H1 (cell line): Measurements from ENCODE around the gene SCO1. TPM values are rescaled to one million over a fixed set of nuclear protein-coding genes. Genes with fewer than 3 reads are reported as not detected.

Source experiments
- CTCF ChIA-PET: fragments of 300-600 bp; sonication (Branson Sonifier 250); formaldehyde crosslinking; loops from one replicate; lab custom pipeline; 2021; ENCODE audit not compliant: partially characterized antibody; lab: Charles Lee
- POLR2A ChIA-PET: fragments of 300-600 bp; sonication (Branson Sonifier 250); formaldehyde crosslinking; loops from one replicate; lab custom pipeline; 2021; ENCODE audit warnings: inconsistent platforms; ENCODE audit not compliant: partially characterized antibody; lab: Charles Lee
- DNase-seq, 2 experiments: peaks; one replicate each; pipeline versions ENCODE4 v3.0.0 to v3.0.0-alpha.2; 2010 to 2022; ENCODE audit warnings: low spot score in 2 of 2, low read depth in 1 of 2, mixed read lengths in 1 of 2
- FAIRE-seq: peaks from 2 replicates; lab custom pipeline; 2011; peaks lifted over from hg19 to GRCh38; lab: Jason Lieb, UNC
- H2AFZ ChIP-seq: 2 replicates; pipeline ENCODE4 v1.8.1; 2012; ENCODE audit warnings: low read length, inconsistent platforms
- H2AK5ac ChIP-seq: 2 replicates; pipeline ENCODE4 v1.6.1; 2013; ENCODE audit warnings: low read depth, low read length
- H2BK120ac ChIP-seq: replicated peaks from 2 replicates; pipeline ENCODE3; 2013; ENCODE audit warnings: low read depth, low read length, inconsistent platforms
- H2BK12ac ChIP-seq: 2 replicates; pipeline ENCODE4 v1.6.1; 2013; ENCODE audit warnings: low read depth, low read length
- H2BK15ac ChIP-seq: 2 replicates; pipeline ENCODE4 v1.6.1; 2013; ENCODE audit warnings: low read length
- H2BK20ac ChIP-seq: 2 replicates; pipeline ENCODE4 v1.6.1; 2013; ENCODE audit warnings: low read length
- H2BK5ac ChIP-seq: 2 replicates; pipeline ENCODE4 v1.6.1; 2013; ENCODE audit warnings: low read depth, low read length
- H3K14ac ChIP-seq: 2 replicates; pipeline ENCODE4 v1.6.1; 2013; ENCODE audit warnings: inconsistent platforms; ENCODE audit not compliant: insufficient read length
- H3K18ac ChIP-seq: 2 replicates; pipeline ENCODE4 v1.6.1; 2013; ENCODE audit warnings: low read length; ENCODE audit errors: extremely low read depth
- H3K23ac ChIP-seq: 2 replicates; pipeline ENCODE4 v1.6.1; 2013; ENCODE audit warnings: inconsistent platforms; ENCODE audit not compliant: insufficient read length
- H3K23me2 ChIP-seq: 2 replicates; pipeline ENCODE4 v1.6.1; 2013; ENCODE audit warnings: low read depth, low read length
- H3K27ac ChIP-seq: 2 replicates; pipeline ENCODE4 v1.6.1; 2011; ENCODE audit warnings: low read depth, low read length, inconsistent platforms
- H3K27me3 ChIP-seq, 4 experiments: replicated peaks in 1 of 4; 1 replicate in 1 of 4; 2 replicates in 3 of 4; pipeline versions ENCODE4 v1.6.1 to v1.8.1; 2011 to 2013; ENCODE audit warnings: low read length in 3 of 4, mild to moderate bottlenecking in 3 of 4, inconsistent platforms in 2 of 4, mixed read lengths in 2 of 4, moderate library complexity in 1 of 4; ENCODE audit not compliant: control insufficient read depth in 3 of 4, insufficient read depth in 3 of 4; ENCODE audit errors: extremely low read depth in 1 of 4
- H3K36me3 ChIP-seq, 4 experiments: 2 replicates each; pipeline versions ENCODE4 v1.6.1 to v1.8.1; 2011 to 2013; ENCODE audit warnings: mild to moderate bottlenecking in 4 of 4, low read length in 3 of 4, moderate library complexity in 2 of 4, control low read depth in 1 of 4, inconsistent platforms in 1 of 4; ENCODE audit not compliant: insufficient read depth in 4 of 4, control insufficient read depth in 2 of 4
- H3K4ac ChIP-seq: replicated peaks from 2 replicates; pipeline ENCODE3; 2013; ENCODE audit warnings: low read length, low read depth, mixed read lengths, inconsistent platforms; ENCODE audit not compliant: insufficient read length
- H3K4me1 ChIP-seq, 4 experiments: replicated peaks in 1 of 4; 1 replicate in 1 of 4; 2 replicates in 3 of 4; pipeline versions ENCODE4 v1.6.1 to v1.8.1; 2011 to 2013; ENCODE audit warnings: low read length in 3 of 4, inconsistent platforms in 2 of 4, mixed read lengths in 1 of 4; ENCODE audit not compliant: insufficient read depth in 4 of 4, control insufficient read depth in 3 of 4
- H3K4me2 ChIP-seq, 2 experiments: 2 replicates each; pipeline versions ENCODE4 v1.6.1 to v1.8.1; 2011 to 2013; ENCODE audit warnings: low read depth in 2 of 2, low read length in 2 of 2, control low read depth in 1 of 2, inconsistent platforms in 1 of 2, mild to moderate bottlenecking in 1 of 2; ENCODE audit not compliant: insufficient read depth in 1 of 2
- H3K4me3 ChIP-seq, 4 experiments: fragments of 200-600, 300-600 bp in 1 of 4; sonication (generic), shearing (Covaris generic), sonication (Bioruptor Twin) in 1 of 4; 2 replicates each; pipeline versions ENCODE4 v1.5.1 to v1.8.1; 2011 to 2016; ENCODE audit warnings: low read length in 4 of 4, low read depth in 3 of 4, control low read depth in 2 of 4, inconsistent platforms in 2 of 4, mild to moderate bottlenecking in 2 of 4, mixed read lengths in 1 of 4, moderate library complexity in 1 of 4; ENCODE audit not compliant: insufficient read depth in 2 of 4; ENCODE audit errors: extremely low read depth in 1 of 4
- H3K56ac ChIP-seq: replicated peaks from 2 replicates; pipeline ENCODE3; 2013; ENCODE audit warnings: low read depth, mild to moderate bottlenecking, mixed read lengths, low read length, inconsistent platforms; ENCODE audit not compliant: insufficient read length
- H3K79me1 ChIP-seq: 2 replicates; pipeline ENCODE4 v1.6.1; 2013; ENCODE audit warnings: low read depth, low read length, control low read depth
- H3K79me2 ChIP-seq, 2 experiments: 2 replicates each; pipeline versions ENCODE4 v1.6.1 to v1.8.1; 2012 to 2013; ENCODE audit warnings: low read length in 2 of 2, mild to moderate bottlenecking in 2 of 2, inconsistent platforms in 1 of 2; ENCODE audit not compliant: insufficient read depth in 2 of 2, control insufficient read depth in 1 of 2
- H3K9ac ChIP-seq, 4 experiments: replicated peaks in 1 of 4; 1 replicate in 1 of 4; 2 replicates in 3 of 4; pipeline versions ENCODE4 v1.6.1 to v1.8.1; 2011 to 2013; ENCODE audit warnings: low read depth in 3 of 4, low read length in 3 of 4, control low read depth in 2 of 4, mild to moderate bottlenecking in 2 of 4, moderate library complexity in 2 of 4, inconsistent platforms in 1 of 4; ENCODE audit errors: extremely low read depth in 1 of 4
- H3K9me3 ChIP-seq, 2 experiments: 2 replicates each; pipeline versions ENCODE4 v1.6.1 to v1.8.1; 2012 to 2013; ENCODE audit warnings: mild to moderate bottlenecking in 2 of 2, moderate library complexity in 2 of 2, control low read depth in 1 of 2, inconsistent platforms in 1 of 2, low read depth in 1 of 2, low read length in 1 of 2, mixed read lengths in 1 of 2; ENCODE audit not compliant: insufficient read depth in 2 of 2
- H4K20me1 ChIP-seq, 2 experiments: replicated peaks in 1 of 2; 2 replicates each; pipeline versions ENCODE3 to v1.8.1; 2011 to 2013; ENCODE audit warnings: inconsistent platforms in 2 of 2, low read length in 2 of 2, mild to moderate bottlenecking in 1 of 2; ENCODE audit not compliant: insufficient read depth in 2 of 2, control insufficient read depth in 1 of 2
- H4K5ac ChIP-seq: 2 replicates; pipeline ENCODE4 v1.6.1; 2013; ENCODE audit warnings: low read length, low read depth, mixed read lengths, inconsistent platforms; ENCODE audit not compliant: insufficient read length
- H4K8ac ChIP-seq: 2 replicates; pipeline ENCODE4 v1.8.0; 2013; ENCODE audit warnings: mild to moderate bottlenecking, moderate library complexity, low read length, inconsistent platforms; ENCODE audit not compliant: insufficient read depth; ENCODE audit errors: extremely low read depth
- H4K91ac ChIP-seq: replicated peaks from 2 replicates; pipeline ENCODE3; 2013; ENCODE audit warnings: low read length, mixed read lengths, inconsistent platforms; ENCODE audit not compliant: insufficient read length
- ATF3 ChIP-seq: IDR thresholded peaks from 2 replicates; pipeline ENCODE4 v1.6.1; 2011; ENCODE audit warnings: low read depth, mild to moderate bottlenecking, low read length; ENCODE audit not compliant: insufficient read depth
- BCL11A ChIP-seq, 2 experiments: IDR thresholded peaks; one replicate each; pipeline ENCODE4 v1.6.1; 2011; ENCODE audit warnings: low read depth in 2 of 2, low read length in 2 of 2, mild to moderate bottlenecking in 2 of 2
- CHD2 ChIP-seq: IDR thresholded peaks from 2 replicates; pipeline ENCODE4 v1.6.1; 2012; ENCODE audit warnings: low read length, improper control_type of control experiment
- CTCF ChIP-seq, 3 experiments: IDR thresholded peaks; 1 replicate in 2 of 3; 2 replicates in 1 of 3; pipeline versions ENCODE4 v1.5.1 to v1.6.1; 2011; ENCODE audit warnings: low read length in 3 of 3, mild to moderate bottlenecking in 3 of 3, inconsistent platforms in 2 of 3, low read depth in 1 of 3, moderate library complexity in 1 of 3; ENCODE audit not compliant: insufficient read depth in 1 of 3; ENCODE audit errors: control extremely low read depth in 1 of 3
- EGR1 ChIP-seq: IDR thresholded peaks from 2 replicates; pipeline ENCODE4 v1.6.1; 2011; ENCODE audit warnings: low read depth, low read length, borderline replicate concordance
- MAFK ChIP-seq: IDR thresholded peaks from 2 replicates; pipeline ENCODE4 v1.6.1; 2012; ENCODE audit warnings: low read depth, mild to moderate bottlenecking, improper control_type of control experiment, low read length
- RBBP5 ChIP-seq: IDR thresholded peaks from 2 replicates; pipeline ENCODE4 v1.7.1; 2012; ENCODE audit warnings: low read depth, mild to moderate bottlenecking, inconsistent platforms, low read length, moderate library complexity, borderline replicate concordance
- RFX5 ChIP-seq: IDR thresholded peaks from 2 replicates; pipeline ENCODE4 v1.6.1; 2011; ENCODE audit warnings: low read depth, low read length, improper control_type of control experiment, borderline replicate concordance
- SAP30 ChIP-seq: fragments of 300-600 bp; sonication (generic); IDR thresholded peaks from 2 replicates; pipeline ENCODE4 v1.7.1; 2012; ENCODE audit warnings: low read length, moderate library complexity, mild to moderate bottlenecking, inconsistent platforms; ENCODE audit not compliant: insufficient read depth, insufficient replicate concordance
- SUZ12 ChIP-seq: fragments of 200-600 bp; sonication (generic); IDR thresholded peaks from 2 replicates; pipeline ENCODE4 v1.6.1; 2012; ENCODE audit warnings: mild to moderate bottlenecking, inconsistent platforms, low read length, moderate library complexity, mixed read lengths
- WGBS, 2 experiments: shearing (Covaris generic) in 1 of 2; methylation state at CpG; one replicate each; pipeline versions ENCODE4 v1.1.6 to v1.1.7; 2013 to 2015; ENCODE audit warnings: low lambda C conversion rate in 2 of 2, mixed read lengths in 2 of 2, inconsistent platforms in 1 of 2, low coverage in 1 of 2, missing lambda C conversion rate in 1 of 2; ENCODE audit not compliant: insufficient replicate concordance in 2 of 2, insufficient coverage in 1 of 2, insufficient read length in 1 of 2; ENCODE audit errors: extremely low coverage in 1 of 2, missing lambda C conversion rate in 1 of 2; 5-methylcytosine and 5-hydroxymethylcytosine counted together
- polyA plus RNA-seq, 7 experiments: library from polyadenylated mRNA; depleted of rRNA in 3 of 7; stranded (reverse) in 5 of 7; unstranded in 2 of 7; fragments of >200 nt in 5 of 7; fragments of 200-250 nt in 2 of 7; gene quantifications; 1 replicate in 5 of 7; 2 replicates in 1 of 7; 4 replicates in 1 of 7; pipeline versions ENCODE4 v1.2.1 to v1.2.3, GENCODE V29; 2011 to 2013; ENCODE audit warnings: missing spikeins in 2 of 7, mixed read lengths in 2 of 7
- total RNA-seq: library from RNA; stranded (reverse); fragmentation: NEBNext Ultra II Directional; extraction: Animal tissue kit (Norgen Biotek cat#: 25700); gene quantifications from 2 replicates; pipeline ENCODE4 v1.2.1, GENCODE V29; 2021

The SCO1 gene
- total and polyA plus RNA-seq, 2 of the 8 experiments (the other 6 are each of a cell fraction or from before 2014, with no cell fraction given): 18.7 to 61.8 TPM

GRCh38 chr17:10702574-10702973, 5.2 kb upstream of the SCO1 start:
- Histone ChIP-seq H2BK120ac (no peak overlapping the region), H2BK12ac (no peak overlapping the region), H3K27ac (no peak overlapping the region), H4K91ac (no peak overlapping the region), H3K79me1 (no peaks in the 10 kb centered on the region), H3K4me2 (no peak overlapping the region), H3K27me3 (no peaks in the 10 kb centered on the region), H2BK20ac (no peak overlapping the region), H3K18ac (no peak overlapping the region), H3K23ac (no peak overlapping the region), H3K36me3 (peaks cover under 1 to 22% (median 14%) of the 10 kb centered on the region in 4 experiments; a peak in 5 of 8 replicates), H2AFZ (no peak overlapping the region), H3K4me1 (no peaks in the 10 kb centered on the region), H2BK5ac (no peak overlapping the region; the same call in 1 of the 2 replicates), H2BK15ac (no peak overlapping the region), H4K20me1 (no peaks in the 10 kb centered on the region), H4K5ac (no peak overlapping the region), H3K4ac (no peak overlapping the region), H3K9ac (no peak overlapping the region), H4K8ac (no peak overlapping the region), H3K9me3 (no peaks in the 10 kb centered on the region), H3K23me2 (no peaks in the 10 kb centered on the region; the same call in 1 of the 2 replicates), H2AK5ac (no peak overlapping the region), H3K56ac (no peak overlapping the region), H3K14ac (no peak overlapping the region), H3K4me3 (no peak overlapping the region), H3K79me2 (peaks cover 0 to 8% of the 10 kb centered on the region in 2 experiments; a peak in 2 of 4 replicates)
- DNase-seq (no peak), FAIRE-seq (no peak)
- WGBS, 2 experiments: 69% methylated on average over 2 of the region's 2 CpGs; no CpG with 5 or more reads in 1 of the 2 experiments
- ChIA-PET POLR2A (no interaction called here), CTCF (interaction anchor here (1.4 to 2.2 kb wide), 3 partner anchors 34 to 72 kb away, joined by 3 to 5 read pairs (median 4); no protein-coding TSS in a partner anchor)
- TF ChIP-seq ATF3: no peak
- no peak for TF ChIP-seq CTCF (IDR thresholded peaks at IDR 0.05; ENCODE audit: control extremely low read depth in 1 of 3, insufficient read depth in 1 of 3, low read depth in 1 of 3, low read length in 3 of 3)
- no peak for TF ChIP-seq SUZ12
- TF ChIP-seq EGR1: no peak
- TF ChIP-seq CHD2: no peak
- no peak for TF ChIP-seq BCL11A (IDR thresholded peaks at IDR 0.05; ENCODE audit: low read depth in 2 of 2, low read length in 2 of 2)
- no peak for TF ChIP-seq RFX5
- TF ChIP-seq RBBP5: no peak
- no peak for TF ChIP-seq MAFK
- no peak for TF ChIP-seq SAP30
